K562 (cell line): ENCODE results near the gene PHLDA3.

Source experiments
- CREB1 ChIP-seq, 2 experiments: sonication (generic) in 1 of 2; formaldehyde crosslinking in 1 of 2; IDR thresholded peaks; 2 replicates each; pipeline versions ENCODE4 v1.6.1 to v1.8.0; 2012 to 2022; ENCODE audit warnings: inconsistent platforms in 1 of 2, mild to moderate bottlenecking in 1 of 2, missing genetic modification reagents in 1 of 2, moderate library complexity in 1 of 2
- FOS ChIP-seq: IDR thresholded peaks from 3 replicates; pipeline ENCODE4 v1.6.1; 2011; ENCODE audit not compliant: insufficient read length; ENCODE audit errors: extremely low read depth
- MEIS2 ChIP-seq: fragments of 450-650 bp; IDR thresholded peaks from 2 replicates; pipeline ENCODE4 v1.6.1; 2014; ENCODE audit warnings: mild to moderate bottlenecking; ENCODE audit not compliant: partially characterized antibody
- PHF21A ChIP-seq: fragments of 450-650 bp; IDR thresholded peaks from 2 replicates; pipeline ENCODE4 v1.6.1; 2017; ENCODE audit warnings: low read depth, borderline replicate concordance
- POLR2AphosphoS5 ChIP-seq: IDR thresholded peaks from 2 replicates; pipeline ENCODE4 v1.6.1; 2011; ENCODE audit warnings: mild to moderate bottlenecking, low read depth, low read length, moderate library complexity; ENCODE audit not compliant: control insufficient read depth, insufficient read depth
- RNF2 ChIP-seq: sonication (generic); IDR thresholded peaks from 2 replicates; pipeline ENCODE4 v1.6.1; 2016
- TGIF2 ChIP-seq: sonication (generic); formaldehyde crosslinking; IDR thresholded peaks from 2 replicates; pipeline ENCODE4 v1.8.1; 2022; ENCODE audit warnings: mild to moderate bottlenecking, missing genetic modification reagents, moderate library complexity
- TF ChIP-seq, protein P1 (sequence below): sonication (generic); formaldehyde crosslinking; IDR thresholded peaks from 2 replicates; pipeline ENCODE4 v1.8.0; 2022; ENCODE audit warnings: mild to moderate bottlenecking, missing genetic modification reagents
- TF ChIP-seq, protein P2 (sequence below): sonication (generic); formaldehyde crosslinking; IDR thresholded peaks from 2 replicates; pipeline ENCODE4 v1.8.0; 2023; ENCODE audit warnings: mild to moderate bottlenecking, missing genetic modification reagents
- TF ChIP-seq, protein P3 (sequence below), 2 experiments: fragments of 450-650 bp; IDR thresholded peaks; 2 replicates each; pipeline ENCODE4 v1.6.1; 2018; ENCODE audit warnings: mild to moderate bottlenecking in 2 of 2, low read depth in 1 of 2; ENCODE audit not compliant: partially characterized antibody in 2 of 2
- TF ChIP-seq, protein P4 (sequence below): fragments of 450-650 bp; IDR thresholded peaks from 2 replicates; pipeline ENCODE4 v1.7.1; 2018; ENCODE audit warnings: mild to moderate bottlenecking, low read depth; ENCODE audit not compliant: partially characterized antibody
- TF ChIP-seq, protein P5 (sequence below), 3 experiments: IDR thresholded peaks in 2 of 3; conservative IDR thresholded peaks in 1 of 3; 2 replicates each; pipeline ENCODE4 v1.5.1; 2011 to 2012; ENCODE audit warnings: low read length in 3 of 3, mild to moderate bottlenecking in 3 of 3, control low read depth in 2 of 3, improper control_type of control experiment in 1 of 3, inconsistent platforms in 1 of 3, low read depth in 1 of 3, mixed read lengths in 1 of 3, moderate library complexity in 1 of 3; ENCODE audit not compliant: insufficient read depth in 2 of 3

DNA sequence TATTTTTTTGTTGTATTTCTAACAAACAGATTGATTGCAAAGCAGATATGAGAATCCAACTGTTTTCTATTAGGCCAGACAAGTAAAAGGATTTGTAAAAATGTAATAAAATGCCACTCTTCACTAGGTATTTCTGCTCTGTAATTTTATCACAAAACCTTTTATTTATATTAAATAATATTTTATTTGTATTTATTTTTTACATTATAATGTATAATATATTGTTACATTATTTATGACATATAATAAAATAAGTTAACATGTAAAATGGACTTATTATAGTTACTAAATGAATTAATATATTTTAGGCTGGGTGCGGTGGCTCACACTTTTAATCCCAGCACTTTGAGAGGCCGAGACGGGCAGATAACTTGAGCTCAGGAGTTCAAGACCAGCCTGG, 34.7 kb downstream of the PHLDA3 start:
- TF ChIP-seq FOS: no peak
- no peak for TF ChIP-seq TGIF2 (CRISPR knock-in tag)
- TF ChIP-seq POLR2AphosphoS5: no peak
- TF ChIP-seq, protein P1, sequence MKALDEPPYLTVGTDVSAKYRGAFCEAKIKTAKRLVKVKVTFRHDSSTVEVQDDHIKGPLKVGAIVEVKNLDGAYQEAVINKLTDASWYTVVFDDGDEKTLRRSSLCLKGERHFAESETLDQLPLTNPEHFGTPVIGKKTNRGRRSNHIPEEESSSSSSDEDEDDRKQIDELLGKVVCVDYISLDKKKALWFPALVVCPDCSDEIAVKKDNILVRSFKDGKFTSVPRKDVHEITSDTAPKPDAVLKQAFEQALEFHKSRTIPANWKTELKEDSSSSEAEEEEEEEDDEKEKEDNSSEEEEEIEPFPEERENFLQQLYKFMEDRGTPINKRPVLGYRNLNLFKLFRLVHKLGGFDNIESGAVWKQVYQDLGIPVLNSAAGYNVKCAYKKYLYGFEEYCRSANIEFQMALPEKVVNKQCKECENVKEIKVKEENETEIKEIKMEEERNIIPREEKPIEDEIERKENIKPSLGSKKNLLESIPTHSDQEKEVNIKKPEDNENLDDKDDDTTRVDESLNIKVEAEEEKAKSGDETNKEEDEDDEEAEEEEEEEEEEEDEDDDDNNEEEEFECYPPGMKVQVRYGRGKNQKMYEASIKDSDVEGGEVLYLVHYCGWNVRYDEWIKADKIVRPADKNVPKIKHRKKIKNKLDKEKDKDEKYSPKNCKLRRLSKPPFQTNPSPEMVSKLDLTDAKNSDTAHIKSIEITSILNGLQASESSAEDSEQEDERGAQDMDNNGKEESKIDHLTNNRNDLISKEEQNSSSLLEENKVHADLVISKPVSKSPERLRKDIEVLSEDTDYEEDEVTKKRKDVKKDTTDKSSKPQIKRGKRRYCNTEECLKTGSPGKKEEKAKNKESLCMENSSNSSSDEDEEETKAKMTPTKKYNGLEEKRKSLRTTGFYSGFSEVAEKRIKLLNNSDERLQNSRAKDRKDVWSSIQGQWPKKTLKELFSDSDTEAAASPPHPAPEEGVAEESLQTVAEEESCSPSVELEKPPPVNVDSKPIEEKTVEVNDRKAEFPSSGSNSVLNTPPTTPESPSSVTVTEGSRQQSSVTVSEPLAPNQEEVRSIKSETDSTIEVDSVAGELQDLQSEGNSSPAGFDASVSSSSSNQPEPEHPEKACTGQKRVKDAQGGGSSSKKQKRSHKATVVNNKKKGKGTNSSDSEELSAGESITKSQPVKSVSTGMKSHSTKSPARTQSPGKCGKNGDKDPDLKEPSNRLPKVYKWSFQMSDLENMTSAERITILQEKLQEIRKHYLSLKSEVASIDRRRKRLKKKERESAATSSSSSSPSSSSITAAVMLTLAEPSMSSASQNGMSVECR (CRISPR knock-in tag): no peak
- no peak for TF ChIP-seq PHF21A
- no peak for TF ChIP-seq MEIS2
- no peak for TF ChIP-seq RNF2
- TF ChIP-seq, protein P2, sequence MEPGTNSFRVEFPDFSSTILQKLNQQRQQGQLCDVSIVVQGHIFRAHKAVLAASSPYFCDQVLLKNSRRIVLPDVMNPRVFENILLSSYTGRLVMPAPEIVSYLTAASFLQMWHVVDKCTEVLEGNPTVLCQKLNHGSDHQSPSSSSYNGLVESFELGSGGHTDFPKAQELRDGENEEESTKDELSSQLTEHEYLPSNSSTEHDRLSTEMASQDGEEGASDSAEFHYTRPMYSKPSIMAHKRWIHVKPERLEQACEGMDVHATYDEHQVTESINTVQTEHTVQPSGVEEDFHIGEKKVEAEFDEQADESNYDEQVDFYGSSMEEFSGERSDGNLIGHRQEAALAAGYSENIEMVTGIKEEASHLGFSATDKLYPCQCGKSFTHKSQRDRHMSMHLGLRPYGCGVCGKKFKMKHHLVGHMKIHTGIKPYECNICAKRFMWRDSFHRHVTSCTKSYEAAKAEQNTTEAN (CRISPR knock-in tag): no peak
- TF ChIP-seq, protein P3, sequence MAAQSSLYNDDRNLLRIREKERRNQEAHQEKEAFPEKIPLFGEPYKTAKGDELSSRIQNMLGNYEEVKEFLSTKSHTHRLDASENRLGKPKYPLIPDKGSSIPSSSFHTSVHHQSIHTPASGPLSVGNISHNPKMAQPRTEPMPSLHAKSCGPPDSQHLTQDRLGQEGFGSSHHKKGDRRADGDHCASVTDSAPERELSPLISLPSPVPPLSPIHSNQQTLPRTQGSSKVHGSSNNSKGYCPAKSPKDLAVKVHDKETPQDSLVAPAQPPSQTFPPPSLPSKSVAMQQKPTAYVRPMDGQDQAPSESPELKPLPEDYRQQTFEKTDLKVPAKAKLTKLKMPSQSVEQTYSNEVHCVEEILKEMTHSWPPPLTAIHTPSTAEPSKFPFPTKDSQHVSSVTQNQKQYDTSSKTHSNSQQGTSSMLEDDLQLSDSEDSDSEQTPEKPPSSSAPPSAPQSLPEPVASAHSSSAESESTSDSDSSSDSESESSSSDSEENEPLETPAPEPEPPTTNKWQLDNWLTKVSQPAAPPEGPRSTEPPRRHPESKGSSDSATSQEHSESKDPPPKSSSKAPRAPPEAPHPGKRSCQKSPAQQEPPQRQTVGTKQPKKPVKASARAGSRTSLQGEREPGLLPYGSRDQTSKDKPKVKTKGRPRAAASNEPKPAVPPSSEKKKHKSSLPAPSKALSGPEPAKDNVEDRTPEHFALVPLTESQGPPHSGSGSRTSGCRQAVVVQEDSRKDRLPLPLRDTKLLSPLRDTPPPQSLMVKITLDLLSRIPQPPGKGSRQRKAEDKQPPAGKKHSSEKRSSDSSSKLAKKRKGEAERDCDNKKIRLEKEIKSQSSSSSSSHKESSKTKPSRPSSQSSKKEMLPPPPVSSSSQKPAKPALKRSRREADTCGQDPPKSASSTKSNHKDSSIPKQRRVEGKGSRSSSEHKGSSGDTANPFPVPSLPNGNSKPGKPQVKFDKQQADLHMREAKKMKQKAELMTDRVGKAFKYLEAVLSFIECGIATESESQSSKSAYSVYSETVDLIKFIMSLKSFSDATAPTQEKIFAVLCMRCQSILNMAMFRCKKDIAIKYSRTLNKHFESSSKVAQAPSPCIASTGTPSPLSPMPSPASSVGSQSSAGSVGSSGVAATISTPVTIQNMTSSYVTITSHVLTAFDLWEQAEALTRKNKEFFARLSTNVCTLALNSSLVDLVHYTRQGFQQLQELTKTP (IDR thresholded peaks at IDR 0.05; ENCODE audit: low read depth in 1 of 2, partially characterized antibody in 2 of 2): no peak
- TF ChIP-seq, protein P4, sequence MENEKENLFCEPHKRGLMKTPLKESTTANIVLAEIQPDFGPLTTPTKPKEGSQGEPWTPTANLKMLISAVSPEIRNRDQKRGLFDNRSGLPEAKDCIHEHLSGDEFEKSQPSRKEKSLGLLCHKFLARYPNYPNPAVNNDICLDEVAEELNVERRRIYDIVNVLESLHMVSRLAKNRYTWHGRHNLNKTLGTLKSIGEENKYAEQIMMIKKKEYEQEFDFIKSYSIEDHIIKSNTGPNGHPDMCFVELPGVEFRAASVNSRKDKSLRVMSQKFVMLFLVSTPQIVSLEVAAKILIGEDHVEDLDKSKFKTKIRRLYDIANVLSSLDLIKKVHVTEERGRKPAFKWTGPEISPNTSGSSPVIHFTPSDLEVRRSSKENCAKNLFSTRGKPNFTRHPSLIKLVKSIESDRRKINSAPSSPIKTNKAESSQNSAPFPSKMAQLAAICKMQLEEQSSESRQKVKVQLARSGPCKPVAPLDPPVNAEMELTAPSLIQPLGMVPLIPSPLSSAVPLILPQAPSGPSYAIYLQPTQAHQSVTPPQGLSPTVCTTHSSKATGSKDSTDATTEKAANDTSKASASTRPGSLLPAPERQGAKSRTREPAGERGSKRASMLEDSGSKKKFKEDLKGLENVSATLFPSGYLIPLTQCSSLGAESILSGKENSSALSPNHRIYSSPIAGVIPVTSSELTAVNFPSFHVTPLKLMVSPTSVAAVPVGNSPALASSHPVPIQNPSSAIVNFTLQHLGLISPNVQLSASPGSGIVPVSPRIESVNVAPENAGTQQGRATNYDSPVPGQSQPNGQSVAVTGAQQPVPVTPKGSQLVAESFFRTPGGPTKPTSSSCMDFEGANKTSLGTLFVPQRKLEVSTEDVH: no peak
- TF ChIP-seq, protein P5, sequence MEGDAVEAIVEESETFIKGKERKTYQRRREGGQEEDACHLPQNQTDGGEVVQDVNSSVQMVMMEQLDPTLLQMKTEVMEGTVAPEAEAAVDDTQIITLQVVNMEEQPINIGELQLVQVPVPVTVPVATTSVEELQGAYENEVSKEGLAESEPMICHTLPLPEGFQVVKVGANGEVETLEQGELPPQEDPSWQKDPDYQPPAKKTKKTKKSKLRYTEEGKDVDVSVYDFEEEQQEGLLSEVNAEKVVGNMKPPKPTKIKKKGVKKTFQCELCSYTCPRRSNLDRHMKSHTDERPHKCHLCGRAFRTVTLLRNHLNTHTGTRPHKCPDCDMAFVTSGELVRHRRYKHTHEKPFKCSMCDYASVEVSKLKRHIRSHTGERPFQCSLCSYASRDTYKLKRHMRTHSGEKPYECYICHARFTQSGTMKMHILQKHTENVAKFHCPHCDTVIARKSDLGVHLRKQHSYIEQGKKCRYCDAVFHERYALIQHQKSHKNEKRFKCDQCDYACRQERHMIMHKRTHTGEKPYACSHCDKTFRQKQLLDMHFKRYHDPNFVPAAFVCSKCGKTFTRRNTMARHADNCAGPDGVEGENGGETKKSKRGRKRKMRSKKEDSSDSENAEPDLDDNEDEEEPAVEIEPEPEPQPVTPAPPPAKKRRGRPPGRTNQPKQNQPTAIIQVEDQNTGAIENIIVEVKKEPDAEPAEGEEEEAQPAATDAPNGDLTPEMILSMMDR (IDR thresholded peaks at IDR 0.05 in 2 of 3, conservative IDR thresholded peaks at IDR 0.05 in 1 of 3; ENCODE audit: insufficient read depth in 2 of 3, low read depth in 1 of 3, low read length in 3 of 3): no peak
- TF ChIP-seq CREB1 (IDR thresholded peaks at IDR 0.05): no peak
- no peak for TF ChIP-seq CREB1 (CRISPR knock-in tag; IDR thresholded peaks at IDR 0.05)
